Measurements from ENCODE around the gene MEGF11. TPM values are rescaled to one million over a fixed set of nuclear protein-coding genes. Genes with fewer than 3 reads are reported as not detected.

Gene MEGF11
- total RNA-seq, 1 donor from 2014 or later, result 0.06 TPM

- peaks cover 8% of the 10 kb centered on the region for H3K27me3 Mint-ChIP-seq (ENCODE audit: insufficient read depth, low read depth)
- H3K27ac ChIP-seq, result no peak overlapping the region
Observed at GRCh38 chr15:66188464-66188863, 65.1 kb downstream of the MEGF11 start.

GRCh38 chr15:66187271-66187670 lies 66.3 kb downstream of the MEGF11 start:
- H3F3A ChIP-seq (ENCODE audit: low read depth), result peaks cover 28% of the 10 kb centered on the region
- H3K27ac Mint-ChIP-seq, result no peak overlapping the region
- H2AFZ ChIP-seq (replicated peaks), result no peak overlapping the region
- H3K27ac ChIP-seq, result no peak overlapping the region
- peaks cover 34% of the 10 kb centered on the region for H3K4me1 ChIP-seq
- H3K36me3 ChIP-seq, result no peaks in the 10 kb centered on the region
- no peaks in the 10 kb centered on the region for H3K79me2 ChIP-seq (ENCODE audit: low read depth)
- H3K9me3 Mint-ChIP-seq, result no peaks in the 10 kb centered on the region
- no peaks in the 10 kb centered on the region for H3K36me3 Mint-ChIP-seq
- H3K4me1 Mint-ChIP-seq, result peaks cover 48% of the 10 kb centered on the region
- no peak overlapping the region for H3K4me3 ChIP-seq
- no peak overlapping the region for H3K4me3 Mint-ChIP-seq
- no peaks in the 10 kb centered on the region for H3K27me3 ChIP-seq
- no peak overlapping the region for H3K4me2 ChIP-seq
- H4K20me1 ChIP-seq (ENCODE audit: low read depth), result no peaks in the 10 kb centered on the region
- H3K27me3 Mint-ChIP-seq (ENCODE audit: insufficient read depth, low read depth), result peaks cover 8% of the 10 kb centered on the region
- TF ChIP-seq EZH2 (IDR thresholded peaks at IDR 0.05), result no peak
- TF ChIP-seq EZH2phosphoT487 (IDR thresholded peaks at IDR 0.05), result no peak
- TF ChIP-seq, protein P1, sequence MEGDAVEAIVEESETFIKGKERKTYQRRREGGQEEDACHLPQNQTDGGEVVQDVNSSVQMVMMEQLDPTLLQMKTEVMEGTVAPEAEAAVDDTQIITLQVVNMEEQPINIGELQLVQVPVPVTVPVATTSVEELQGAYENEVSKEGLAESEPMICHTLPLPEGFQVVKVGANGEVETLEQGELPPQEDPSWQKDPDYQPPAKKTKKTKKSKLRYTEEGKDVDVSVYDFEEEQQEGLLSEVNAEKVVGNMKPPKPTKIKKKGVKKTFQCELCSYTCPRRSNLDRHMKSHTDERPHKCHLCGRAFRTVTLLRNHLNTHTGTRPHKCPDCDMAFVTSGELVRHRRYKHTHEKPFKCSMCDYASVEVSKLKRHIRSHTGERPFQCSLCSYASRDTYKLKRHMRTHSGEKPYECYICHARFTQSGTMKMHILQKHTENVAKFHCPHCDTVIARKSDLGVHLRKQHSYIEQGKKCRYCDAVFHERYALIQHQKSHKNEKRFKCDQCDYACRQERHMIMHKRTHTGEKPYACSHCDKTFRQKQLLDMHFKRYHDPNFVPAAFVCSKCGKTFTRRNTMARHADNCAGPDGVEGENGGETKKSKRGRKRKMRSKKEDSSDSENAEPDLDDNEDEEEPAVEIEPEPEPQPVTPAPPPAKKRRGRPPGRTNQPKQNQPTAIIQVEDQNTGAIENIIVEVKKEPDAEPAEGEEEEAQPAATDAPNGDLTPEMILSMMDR (IDR thresholded peaks at IDR 0.05), result no peak
- H3K9ac ChIP-seq, result no peak overlapping the region
- no peaks in the 10 kb centered on the region for H3K9me3 ChIP-seq (ENCODE audit: low read depth)
- DNase-seq (ENCODE audit: low spot score), result no peak

More at GRCh38 chr15:66188464-66188863, 65.1 kb downstream of the MEGF11 start:
- H3K4me3 Mint-ChIP-seq, result no peak overlapping the region
- peaks cover 28% of the 10 kb centered on the region for H3F3A ChIP-seq (ENCODE audit: low read depth)
- H3K27ac Mint-ChIP-seq, result peak overlapping the region; percentile 50
- DNase-seq (ENCODE audit: low spot score), result no peak
- H4K20me1 ChIP-seq (ENCODE audit: low read depth), result no peaks in the 10 kb centered on the region
- H3K4me1 Mint-ChIP-seq, result peaks cover 47% of the 10 kb centered on the region
- H3K4me3 ChIP-seq, result no peak overlapping the region
- H3K79me2 ChIP-seq (ENCODE audit: low read depth), result no peaks in the 10 kb centered on the region
- H3K27me3 ChIP-seq, result no peaks in the 10 kb centered on the region
- no peaks in the 10 kb centered on the region for H3K36me3 Mint-ChIP-seq
- H3K4me1 ChIP-seq, result peaks cover 34% of the 10 kb centered on the region
- H3K9me3 ChIP-seq (ENCODE audit: low read depth), result no peaks in the 10 kb centered on the region
- H3K36me3 ChIP-seq, result no peaks in the 10 kb centered on the region
- no peaks in the 10 kb centered on the region for H3K9me3 Mint-ChIP-seq
- H3K4me2 ChIP-seq, result no peak overlapping the region
- H3K9ac ChIP-seq, result no peak overlapping the region
- no peak overlapping the region for H2AFZ ChIP-seq (replicated peaks)
- TF ChIP-seq, protein P1 (IDR thresholded peaks at IDR 0.05), result no peak
- TF ChIP-seq EZH2phosphoT487 (IDR thresholded peaks at IDR 0.05) (no peak), EZH2 (IDR thresholded peaks at IDR 0.05) (no peak)

DNA sequence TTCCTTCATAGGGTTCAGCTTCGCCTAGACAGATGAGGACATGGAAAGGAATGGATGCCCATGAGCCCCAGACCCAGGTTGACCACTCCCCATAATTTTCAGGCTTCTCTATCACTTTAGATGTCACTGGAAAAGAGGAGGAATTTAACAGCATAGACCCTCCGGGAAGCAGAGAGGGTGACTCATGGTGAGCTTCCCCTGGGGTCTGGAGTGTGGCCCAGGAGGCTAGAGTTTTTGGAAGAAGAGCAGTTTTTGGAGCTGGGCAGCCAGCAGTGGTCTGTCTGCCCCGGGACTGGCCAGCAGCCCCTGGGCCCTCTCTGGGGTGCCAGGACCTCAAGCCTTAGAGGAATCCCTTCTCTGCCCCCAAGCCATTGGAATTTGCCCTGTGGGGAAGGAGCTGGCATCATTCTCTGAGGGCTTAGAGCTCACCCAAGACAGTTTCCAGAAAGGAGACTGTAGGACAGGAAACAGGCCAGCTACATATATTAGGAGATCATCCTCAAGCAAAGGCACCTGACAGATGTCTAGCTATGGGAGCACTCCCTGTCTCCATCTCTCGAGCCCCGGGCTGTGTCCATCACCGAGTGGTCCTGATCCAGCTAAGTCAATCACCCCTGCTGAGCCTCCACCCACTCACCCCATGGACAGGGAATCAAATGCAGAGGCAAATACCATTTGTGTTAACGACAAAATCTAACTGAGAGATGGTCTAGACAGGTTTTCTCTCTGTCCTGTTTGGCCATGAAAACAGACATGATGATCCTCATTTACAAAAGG lies 67.3 kb downstream of the MEGF11 start:
- DNase-seq (ENCODE audit: low spot score), result no peak
- no peaks in the 10 kb centered on the region for H3K36me3 ChIP-seq
- H3K4me1 Mint-ChIP-seq, result peaks cover 56% of the 10 kb centered on the region

More for the DNA sequence above, 67.3 kb downstream of the MEGF11 start:
- no peak overlapping the region for H3K4me3 ChIP-seq
- no peaks in the 10 kb centered on the region for H3K27me3 ChIP-seq
- H3K9me3 ChIP-seq (ENCODE audit: low read depth), result no peaks in the 10 kb centered on the region
- H3K27me3 Mint-ChIP-seq (ENCODE audit: insufficient read depth, low read depth), result peaks cover 8% of the 10 kb centered on the region
- TF ChIP-seq EZH2phosphoT487 (IDR thresholded peaks at IDR 0.05) (no peak), EZH2 (IDR thresholded peaks at IDR 0.05) (no peak)
- TF ChIP-seq, protein P1 (IDR thresholded peaks at IDR 0.05), result no peak
- H3K9ac ChIP-seq, result no peak overlapping the region
- no peaks in the 10 kb centered on the region for H3K9me3 Mint-ChIP-seq
- no peaks in the 10 kb centered on the region for H3K79me2 ChIP-seq (ENCODE audit: low read depth)
- no peak overlapping the region for H3K4me3 Mint-ChIP-seq
- peaks cover 20% of the 10 kb centered on the region for H3F3A ChIP-seq (ENCODE audit: low read depth)
- no peaks in the 10 kb centered on the region for H3K36me3 Mint-ChIP-seq
- H3K4me1 ChIP-seq, result peaks cover 42% of the 10 kb centered on the region
- no peak overlapping the region for H3K27ac Mint-ChIP-seq
- no peak overlapping the region for H3K4me2 ChIP-seq
- H3K27ac ChIP-seq, result no peak overlapping the region
- no peak overlapping the region for H2AFZ ChIP-seq (replicated peaks)
- no peaks in the 10 kb centered on the region for H4K20me1 ChIP-seq (ENCODE audit: low read depth)

Data from neural progenitor cell (in vitro differentiated cells).